Panc1 (cell line): ENCODE measurements around the gene HTT-AS. TPM values are rescaled to one million over a fixed set of nuclear protein-coding genes. Genes with fewer than 3 reads are reported as not detected.

Experiments
- ATAC-seq: fragments of 200-7000 bp; cut with Tn5 transposase; 2 replicates; pipeline ENCODE4 v1.9.1; 2020; ENCODE audit warnings: mild to moderate bottlenecking, moderate library complexity
- BruUV-seq: library from RNA; stranded (reverse); fragments of 400-500 nt; replicated peaks from 2 replicates; lab custom pipeline; 2021; lab: Mats Ljungman, UMichigan
- CTCF ChIA-PET: fragments of 300-600 bp; sonication (Branson Sonifier 250); formaldehyde crosslinking; loops from one replicate; lab custom pipeline; 2022; ENCODE audit warnings: antibody characterized with exemption; lab: Charles Lee
- POLR2A ChIA-PET: fragments of 300-600 bp; sonication (Branson Sonifier 250); formaldehyde crosslinking; loops from one replicate; lab custom pipeline; 2022; ENCODE audit warnings: antibody characterized with exemption; lab: Charles Lee
- DNase-seq: peaks from one replicate; pipeline ENCODE4 v3.0.0-alpha.2; 2010; ENCODE audit warnings: low read depth, low spot score
- H3K27ac ChIP-seq: 2 replicates; pipeline ENCODE4 v1.5.1; 2011; ENCODE audit warnings: mild to moderate bottlenecking, low read length, inconsistent platforms
- H3K27me3 ChIP-seq: fragments of 200-500 bp; sonication (Bioruptor generic); 2 replicates; pipeline ENCODE4 v1.6.0; 2014; ENCODE audit warnings: low read length, inconsistent platforms; ENCODE audit not compliant: control insufficient read depth, insufficient read depth
- H3K36me3 ChIP-seq: fragments of 200-500 bp; sonication (Bioruptor generic); 2 replicates; pipeline ENCODE4 v1.5.1; 2014; ENCODE audit warnings: inconsistent platforms, mild to moderate bottlenecking, low read length, moderate library complexity; ENCODE audit not compliant: control insufficient read depth, insufficient read depth
- H3K4me1 ChIP-seq: 2 replicates; pipeline ENCODE4 v1.5.1; 2011; ENCODE audit warnings: inconsistent platforms, mild to moderate bottlenecking, low read length, moderate library complexity; ENCODE audit not compliant: control insufficient read depth, insufficient read depth
- H3K4me3 ChIP-seq, 2 experiments: 2 replicates each; pipeline ENCODE4 v1.5.1; 2011 to 2012; ENCODE audit warnings: low read depth in 2 of 2, low read length in 2 of 2, mild to moderate bottlenecking in 2 of 2, inconsistent platforms in 1 of 2, moderate library complexity in 1 of 2
- H3K9me3 ChIP-seq: fragments of 200-500 bp; sonication (Bioruptor generic); 2 replicates; pipeline ENCODE4 v1.5.1; 2014; ENCODE audit warnings: low read depth, mild to moderate bottlenecking, inconsistent platforms, low read length, moderate library complexity; ENCODE audit not compliant: control insufficient read depth, insufficient read depth
- CTCF ChIP-seq: fragments of 450-650 bp; IDR thresholded peaks from 2 replicates; pipeline ENCODE4 v1.5.1; 2017; ENCODE audit warnings: mild to moderate bottlenecking
- POLR2AphosphoS5 ChIP-seq: IDR thresholded peaks from 2 replicates; pipeline ENCODE4 v1.6.1; 2012; ENCODE audit warnings: mild to moderate bottlenecking, low read depth, low read length, moderate library complexity
- REST ChIP-seq, 2 experiments: IDR thresholded peaks; 2 replicates each; pipeline ENCODE4 v1.6.1; 2011 to 2012; ENCODE audit warnings: low read depth in 2 of 2, control low read depth in 1 of 2, low read length in 1 of 2, mild to moderate bottlenecking in 1 of 2, moderate library complexity in 1 of 2; ENCODE audit not compliant: insufficient read depth in 1 of 2
- SIN3A ChIP-seq: IDR thresholded peaks from 2 replicates; pipeline ENCODE4 v1.6.1; 2012; ENCODE audit warnings: low read depth, mild to moderate bottlenecking, low read length, moderate library complexity, borderline replicate concordance; ENCODE audit not compliant: insufficient read depth
- TCF7L2 ChIP-seq: IDR thresholded peaks from 2 replicates; pipeline ENCODE4 v1.6.1; 2011; ENCODE audit warnings: mild to moderate bottlenecking, low read depth, low read length, inconsistent platforms
- in situ Hi-C: cut with HindIII; loops from 2 replicates; pipeline ENCODE4 v1.10.0; 2016; ENCODE audit warnings: low sequenced_read_pairs, low pct_unique_long_range_greater_than_20kb
- intact Hi-C: fragments of 100-400 bp; cut with micrococcal nuclease; formaldehyde crosslinking; loops from one replicate; pipeline ENCODE4 v1.10.0; 2022; ENCODE audit not compliant: unreplicated experiment
- total RNA-seq: library from RNA; stranded (reverse); gene quantifications from one replicate; pipeline ENCODE4 v1.2.1, GENCODE V29; 2021; ENCODE audit not compliant: unreplicated experiment

Gene HTT-AS
- total RNA-seq, 1 experiment from 2014 or later, result not detected

- DNase-seq (no peak), ATAC-seq (no peak)
- no peaks in the 10 kb centered on the region for H3K4me1 ChIP-seq
- H3K27ac ChIP-seq, result no peak overlapping the region
- H3K27me3 ChIP-seq, result no peaks in the 10 kb centered on the region
- no peaks in the 10 kb centered on the region for H3K9me3 ChIP-seq
- intact Hi-C loops (no loop called here), in situ Hi-C loops (no loop called here)
- peaks cover 4% of the 10 kb centered on the region; the same call in 1 of the 2 replicates for H3K36me3 ChIP-seq
- ChIA-PET CTCF (no interaction called here), POLR2A (interaction anchor here (0.6 kb wide), 1 partner anchor 22 kb away, joined by 5 read pairs; no protein-coding TSS in a partner anchor)
- TF ChIP-seq REST (IDR thresholded peaks at IDR 0.05; ENCODE audit: insufficient read depth in 1 of 2, low read depth in 2 of 2, low read length in 1 of 2) (no peak), TCF7L2 (no peak), CTCF (no peak), SIN3A (no peak), POLR2AphosphoS5 (no peak)
- BruUV-seq, result no TSS peak
- H3K4me3 ChIP-seq, result no peak overlapping the region
Observed at GRCh38 chr4:3112609-3113469, 38.5 kb upstream of the HTT-AS start.

- peaks cover 3% of the 10 kb centered on the region; the same call in 1 of the 2 replicates for H3K36me3 ChIP-seq
- no peaks in the 10 kb centered on the region for H3K4me1 ChIP-seq
- no peak for TF ChIP-seq TCF7L2
- no peak for TF ChIP-seq REST (IDR thresholded peaks at IDR 0.05; ENCODE audit: insufficient read depth in 1 of 2, low read depth in 2 of 2, low read length in 1 of 2)
- no peak for TF ChIP-seq SIN3A
- TF ChIP-seq CTCF, result no peak
- no peak for TF ChIP-seq POLR2AphosphoS5
- CTCF ChIA-PET, result no interaction called here
- in situ Hi-C loops, result no loop called here
- intact Hi-C loops, result no loop called here
- no peaks in the 10 kb centered on the region for H3K9me3 ChIP-seq
- ATAC-seq, result no peak
- no peaks in the 10 kb centered on the region for H3K27me3 ChIP-seq
- DNase-seq, result no peak
- no TSS peak for BruUV-seq
- H3K4me3 ChIP-seq, result no peak overlapping the region
- no peak overlapping the region for H3K27ac ChIP-seq
- POLR2A ChIA-PET, result no interaction called here
Observed at GRCh38 chr4:3112201-3112600, 37.9 kb upstream of the HTT-AS start.
